Skeletal muscle cell (primary cell): ENCODE results near the gene C5orf47.

Experiments used
- DNase-seq: peaks from one replicate; pipeline ENCODE4 v3.0.0-alpha.2; 2010; ENCODE audit warnings: low read depth
- H3K4me3 ChIP-seq: 2 replicates; pipeline ENCODE4 v1.5.1; 2011; ENCODE audit warnings: low read depth, mild to moderate bottlenecking, control low read depth, low read length, moderate library complexity

The C5orf47 gene

GRCh38 chr5:173988554-173989431, at the start of gene C5orf47:
Gene C5orf47 (plus strand): TSS chr5:173989170. CDS start chr5:173989264, 94 bp downstream.
- no peak within 1 kb of the TSS for H3K4me3 ChIP-seq
- no peak for DNase-seq

GRCh38 chr5:173940269-173940668, 48.7 kb upstream of the C5orf47 start:
- no peak for DNase-seq
- no peak overlapping the region for H3K4me3 ChIP-seq

GRCh38 chr5:173941102-173941501, 47.9 kb upstream of the C5orf47 start:
- no peak overlapping the region for H3K4me3 ChIP-seq
- no peak for DNase-seq

GRCh38 chr5:173941758-173942401, 47.1 kb upstream of the C5orf47 start:
- H3K4me3 ChIP-seq: no peak overlapping the region
- DNase-seq: no peak

- H3K4me3 ChIP-seq: no peak overlapping the region
- no peak for DNase-seq
These were observed 44.5 kb upstream of the C5orf47 start for GRCh38 chr5:173944511-173944910.

- no peak for DNase-seq
These were observed 43.8 kb upstream of the C5orf47 start for GRCh38 chr5:173945160-173945559.

GRCh38 chr5:173946323-173946722, 42.6 kb upstream of the C5orf47 start:
- no peak for DNase-seq
- H3K4me3 ChIP-seq: no peak overlapping the region

More at GRCh38 chr5:173945160-173945559, 43.8 kb upstream of the C5orf47 start:
- H3K4me3 ChIP-seq: no peak overlapping the region

- no peak overlapping the region for H3K4me3 ChIP-seq
- DNase-seq: no peak
These were observed 38.1 kb upstream of the C5orf47 start for GRCh38 chr5:173950829-173951228.

- no peak overlapping the region for H3K4me3 ChIP-seq
- no peak for DNase-seq
These were observed 35.4 kb upstream of the C5orf47 start for GRCh38 chr5:173953528-173954090.

GRCh38 chr5:173954671-173955521, 34.1 kb upstream of the C5orf47 start:
- no peak overlapping the region for H3K4me3 ChIP-seq
- DNase-seq: peak; percentile 12

GRCh38 chr5:173960986-173961385, 28.0 kb upstream of the C5orf47 start:
- DNase-seq: no peak
- H3K4me3 ChIP-seq: no peak overlapping the region

GRCh38 chr5:173961418-173961817, 27.6 kb upstream of the C5orf47 start:
- no peak for DNase-seq
- H3K4me3 ChIP-seq: no peak overlapping the region

- no peak for DNase-seq
- no peak overlapping the region for H3K4me3 ChIP-seq
These were observed 26.5 kb upstream of the C5orf47 start for GRCh38 chr5:173962436-173962972.

- DNase-seq: peak; percentile 37
- H3K4me3 ChIP-seq: no peak overlapping the region
These were observed 25.7 kb upstream of the C5orf47 start for GRCh38 chr5:173963182-173963838.

- DNase-seq: no peak
- no peak overlapping the region for H3K4me3 ChIP-seq
These were observed 25.0 kb upstream of the C5orf47 start for GRCh38 chr5:173963867-173964441.

- H3K4me3 ChIP-seq: no peak overlapping the region
- DNase-seq: no peak
These were observed 24.5 kb upstream of the C5orf47 start for GRCh38 chr5:173964506-173964905.

- no peak for DNase-seq
- H3K4me3 ChIP-seq: no peak overlapping the region
These were observed 21.7 kb upstream of the C5orf47 start for GRCh38 chr5:173967241-173967640.

- no peak for DNase-seq
- no peak overlapping the region for H3K4me3 ChIP-seq
These were observed 20.7 kb upstream of the C5orf47 start for GRCh38 chr5:173968154-173968797.
